WTC11 (cell line): ENCODE data around the gene SMIM38. TPM values are rescaled to one million over a fixed set of nuclear protein-coding genes. Genes with fewer than 3 reads are reported as not detected.

ENCODE experiments used
- ATAC-seq: fragments of 200-7000 bp; cut with Tn5 transposase; 2 replicates; pipeline ENCODE4 v1.10.0; 2021; ENCODE audit warnings: mild to moderate bottlenecking, moderate library complexity
- CTCF ChIA-PET: fragments of 300-600 bp; sonication (Branson Sonifier 250); formaldehyde crosslinking; loops from one replicate; lab custom pipeline; 2021; ENCODE audit warnings: antibody characterized with exemption; lab: Charles Lee
- POLR2A ChIA-PET: fragments of 350-600 bp; sonication (Branson Sonifier 250); formaldehyde crosslinking; loops from one replicate; lab custom pipeline; 2021; ENCODE audit warnings: antibody characterized with exemption; lab: Charles Lee
- DNase-seq: peaks from one replicate; pipeline ENCODE4 v3.0.0; 2021; ENCODE audit warnings: low spot score
- H3K27ac Mint-ChIP-seq: 2 replicates; pipeline ENCODE4 v1.8.0; 2021; ENCODE audit warnings: mixed read lengths
- H3K27me3 Mint-ChIP-seq: 2 replicates; pipeline ENCODE4 v1.8.0; 2021; ENCODE audit warnings: low read depth, mild to moderate bottlenecking, moderate library complexity, mixed read lengths
- H3K36me3 Mint-ChIP-seq: 2 replicates; pipeline ENCODE4 v1.8.0; 2021; ENCODE audit warnings: mixed read lengths
- H3K4me1 Mint-ChIP-seq: 2 replicates; pipeline ENCODE4 v1.8.0; 2022; ENCODE audit warnings: mixed read lengths
- H3K4me3 Mint-ChIP-seq: 2 replicates; pipeline ENCODE4 v1.8.0; 2021; ENCODE audit warnings: mild to moderate bottlenecking, moderate library complexity, mixed read lengths
- H3K9me3 Mint-ChIP-seq: 2 replicates; pipeline ENCODE4 v1.8.0; 2021; ENCODE audit warnings: mixed read lengths
- CREM ChIP-seq: sonication (generic); formaldehyde crosslinking; IDR thresholded peaks from 2 replicates; pipeline ENCODE4 v1.8.1; 2022; ENCODE audit warnings: mild to moderate bottlenecking, missing genetic modification reagents, moderate library complexity
- CTCF ChIP-seq: fragments of 200-600 bp; IDR thresholded peaks from 2 replicates; pipeline ENCODE4 v1.8.0; 2022; ENCODE audit warnings: antibody characterized with exemption
- EMX1 ChIP-seq: fragments of 250-450 bp; sonication (Bioruptor Pico); IDR thresholded peaks from 2 replicates; pipeline ENCODE4 v1.8.0; 2021; ENCODE audit warnings: mild to moderate bottlenecking
- ERG ChIP-seq: fragments of 250-450 bp; sonication (Bioruptor Pico); IDR thresholded peaks from 2 replicates; pipeline ENCODE4 v1.8.0; 2021; ENCODE audit warnings: mild to moderate bottlenecking
- GRHL2 ChIP-seq: fragments of 250-450 bp; sonication (Bioruptor Pico); IDR thresholded peaks from 2 replicates; pipeline ENCODE4 v1.8.0; 2022; ENCODE audit warnings: mild to moderate bottlenecking, moderate library complexity; ENCODE audit not compliant: insufficient replicate concordance, severe bottlenecking
- GTF2I ChIP-seq: fragments of 250-450 bp; sonication (Bioruptor Pico); conservative IDR thresholded peaks from 2 replicates; pipeline ENCODE4 v1.4.0; 2021; ENCODE audit warnings: mild to moderate bottlenecking
- IRF1 ChIP-seq: sonication (generic); formaldehyde crosslinking; IDR thresholded peaks from 2 replicates; pipeline ENCODE4 v1.8.0; 2023; ENCODE audit warnings: missing genetic modification reagents
- JAZF1 ChIP-seq: fragments of 250-450 bp; sonication (Bioruptor Pico); IDR thresholded peaks from 2 replicates; pipeline ENCODE4 v1.9.0; 2021; ENCODE audit warnings: moderate library complexity, mild to moderate bottlenecking, inconsistent platforms
- JUN ChIP-seq: sonication (generic); formaldehyde crosslinking; IDR thresholded peaks from 2 replicates; pipeline ENCODE4 v1.8.0; 2023; ENCODE audit warnings: mild to moderate bottlenecking, missing genetic modification reagents
- NR2C2 ChIP-seq: sonication (generic); formaldehyde crosslinking; IDR thresholded peaks from 2 replicates; pipeline ENCODE4 v1.8.0; 2022; ENCODE audit warnings: mild to moderate bottlenecking, missing genetic modification reagents
- PRRX2 ChIP-seq: fragments of 250-450 bp; sonication (Bioruptor Pico); IDR thresholded peaks from 2 replicates; pipeline ENCODE4 v1.8.0; 2021; ENCODE audit warnings: mild to moderate bottlenecking
- RELA ChIP-seq: sonication (generic); formaldehyde crosslinking; IDR thresholded peaks from 2 replicates; pipeline ENCODE4 v1.8.1; 2022; ENCODE audit warnings: missing genetic modification reagents, mild to moderate bottlenecking, borderline replicate concordance
- RORB ChIP-seq: fragments of 250-450 bp; sonication (Bioruptor Pico); IDR thresholded peaks from 2 replicates; pipeline ENCODE4 v1.9.0; 2021; ENCODE audit warnings: mild to moderate bottlenecking
- SMAD4 ChIP-seq: sonication (generic); formaldehyde crosslinking; IDR thresholded peaks from 2 replicates; pipeline ENCODE4 v1.8.0; 2022; ENCODE audit warnings: mild to moderate bottlenecking, missing genetic modification reagents
- SOX15 ChIP-seq: fragments of 250-450 bp; sonication (Bioruptor Pico); IDR thresholded peaks from 2 replicates; pipeline ENCODE4 v1.9.0; 2021; ENCODE audit warnings: mild to moderate bottlenecking
- TEAD1 ChIP-seq: sonication (generic); formaldehyde crosslinking; IDR thresholded peaks from 2 replicates; pipeline ENCODE4 v1.8.0; 2022; ENCODE audit warnings: mild to moderate bottlenecking, missing genetic modification reagents
- TEAD4 ChIP-seq: sonication (generic); formaldehyde crosslinking; IDR thresholded peaks from 2 replicates; pipeline ENCODE4 v1.8.0; 2022; ENCODE audit warnings: mild to moderate bottlenecking, missing genetic modification reagents
- ZBTB21 ChIP-seq: sonication (generic); formaldehyde crosslinking; IDR thresholded peaks from 2 replicates; pipeline ENCODE4 v1.8.1; 2023; ENCODE audit warnings: mild to moderate bottlenecking, missing genetic modification reagents, borderline replicate concordance
- ZNF232 ChIP-seq: sonication (generic); formaldehyde crosslinking; IDR thresholded peaks from 2 replicates; pipeline ENCODE4 v1.8.0; 2022; ENCODE audit warnings: mild to moderate bottlenecking, missing genetic modification reagents
- total RNA-seq: library from RNA; stranded (reverse); gene quantifications from 3 replicates; pipeline ENCODE4 v1.2.3, GENCODE V29; 2021
- TF ChIP-seq, protein P1 (sequence below): sonication (generic); formaldehyde crosslinking; IDR thresholded peaks from 2 replicates; pipeline ENCODE4 v1.8.1; 2023; ENCODE audit warnings: mild to moderate bottlenecking, missing genetic modification reagents
- TF ChIP-seq, protein P2 (sequence below): fragments of 250-450 bp; sonication (Bioruptor Pico); IDR thresholded peaks from 2 replicates; pipeline ENCODE4 v1.9.0; 2021; ENCODE audit warnings: mild to moderate bottlenecking
- TF ChIP-seq, protein P3 (sequence below): sonication (generic); formaldehyde crosslinking; IDR thresholded peaks from 2 replicates; pipeline ENCODE4 v1.8.0; 2022; ENCODE audit warnings: mild to moderate bottlenecking, missing genetic modification reagents
- TF ChIP-seq, protein P4 (sequence below): sonication (generic); formaldehyde crosslinking; IDR thresholded peaks from 2 replicates; pipeline ENCODE4 v1.8.0; 2023; ENCODE audit warnings: missing genetic modification reagents, mild to moderate bottlenecking, borderline replicate concordance

Gene SMIM38
- total RNA-seq, 1 experiment from 2014 or later, result 0.39 TPM

GRCh38 chr11:69193629-69194028, 37.9 kb downstream of the SMIM38 start (continued):
- no peak for TF ChIP-seq CTCF
- TF ChIP-seq IRF1 (CRISPR knock-in tag), result no peak

- H3K4me1 Mint-ChIP-seq, result peaks cover 5% of the 10 kb centered on the region
- peaks cover 20% of the 10 kb centered on the region for H3K9me3 Mint-ChIP-seq
- H3K4me3 Mint-ChIP-seq, result no peak overlapping the region
- ChIA-PET POLR2A (no interaction called here), CTCF (no interaction called here)
- H3K36me3 Mint-ChIP-seq, result no peaks in the 10 kb centered on the region
- no peaks in the 10 kb centered on the region; the same call in 1 of the 2 replicates for H3K27me3 Mint-ChIP-seq
- ATAC-seq, result no peak
- no peak for DNase-seq
- no peak overlapping the region for H3K27ac Mint-ChIP-seq
- TF ChIP-seq CTCF (no peak), TEAD1 (CRISPR knock-in tag) (no peak), JUN (no peak), CREM (CRISPR knock-in tag) (no peak), JAZF1 (no peak), TEAD4 (CRISPR knock-in tag) (no peak), EMX1 (CRISPR knock-in tag) (no peak), SOX15 (CRISPR knock-in tag) (no peak), ZBTB21 (CRISPR knock-in tag) (no peak), RORB (CRISPR knock-in tag) (no peak), ZNF232 (CRISPR knock-in tag) (no peak), ERG (CRISPR knock-in tag) (no peak)
- TF ChIP-seq, protein P1, sequence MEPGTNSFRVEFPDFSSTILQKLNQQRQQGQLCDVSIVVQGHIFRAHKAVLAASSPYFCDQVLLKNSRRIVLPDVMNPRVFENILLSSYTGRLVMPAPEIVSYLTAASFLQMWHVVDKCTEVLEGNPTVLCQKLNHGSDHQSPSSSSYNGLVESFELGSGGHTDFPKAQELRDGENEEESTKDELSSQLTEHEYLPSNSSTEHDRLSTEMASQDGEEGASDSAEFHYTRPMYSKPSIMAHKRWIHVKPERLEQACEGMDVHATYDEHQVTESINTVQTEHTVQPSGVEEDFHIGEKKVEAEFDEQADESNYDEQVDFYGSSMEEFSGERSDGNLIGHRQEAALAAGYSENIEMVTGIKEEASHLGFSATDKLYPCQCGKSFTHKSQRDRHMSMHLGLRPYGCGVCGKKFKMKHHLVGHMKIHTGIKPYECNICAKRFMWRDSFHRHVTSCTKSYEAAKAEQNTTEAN (CRISPR knock-in tag), result no peak
- TF ChIP-seq, protein P2, sequence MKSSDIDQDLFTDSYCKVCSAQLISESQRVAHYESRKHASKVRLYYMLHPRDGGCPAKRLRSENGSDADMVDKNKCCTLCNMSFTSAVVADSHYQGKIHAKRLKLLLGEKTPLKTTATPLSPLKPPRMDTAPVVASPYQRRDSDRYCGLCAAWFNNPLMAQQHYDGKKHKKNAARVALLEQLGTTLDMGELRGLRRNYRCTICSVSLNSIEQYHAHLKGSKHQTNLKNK (CRISPR knock-in tag), result no peak
- TF ChIP-seq, protein P3, sequence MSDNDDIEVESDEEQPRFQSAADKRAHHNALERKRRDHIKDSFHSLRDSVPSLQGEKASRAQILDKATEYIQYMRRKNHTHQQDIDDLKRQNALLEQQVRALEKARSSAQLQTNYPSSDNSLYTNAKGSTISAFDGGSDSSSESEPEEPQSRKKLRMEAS (CRISPR knock-in tag), result no peak
These were observed 38.7 kb downstream of the SMIM38 start for GRCh38 chr11:69194396-69194795.

DNA sequence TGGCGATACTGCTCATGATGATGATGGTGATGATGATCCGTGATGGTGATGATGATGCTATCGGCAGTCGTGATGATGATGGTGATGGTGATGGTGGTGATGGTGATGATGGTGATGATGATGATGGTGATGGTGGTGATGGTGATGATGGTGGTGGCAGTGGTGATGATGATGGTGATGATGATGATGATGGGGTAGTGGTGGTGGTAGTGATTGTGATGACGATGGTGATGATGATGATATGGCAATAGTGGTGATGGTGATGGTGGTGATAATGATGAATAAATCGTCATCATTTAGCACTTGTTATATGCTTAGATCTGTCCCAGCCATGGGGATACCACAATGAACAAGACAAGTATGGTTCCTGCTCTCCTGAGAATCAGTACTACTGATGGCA, 39.2 kb downstream of the SMIM38 start:
- no peak overlapping the region for H3K27ac Mint-ChIP-seq
- no peak for ATAC-seq
- ChIA-PET CTCF (no interaction called here), POLR2A (no interaction called here)
- no peaks in the 10 kb centered on the region for H3K36me3 Mint-ChIP-seq
- peaks cover 7% of the 10 kb centered on the region for H3K4me1 Mint-ChIP-seq
- DNase-seq, result no peak
- peaks cover 18% of the 10 kb centered on the region for H3K9me3 Mint-ChIP-seq
- no peaks in the 10 kb centered on the region; the same call in 1 of the 2 replicates for H3K27me3 Mint-ChIP-seq
- H3K4me3 Mint-ChIP-seq, result no peak overlapping the region
- TF ChIP-seq GRHL2 (CRISPR knock-in tag) (no peak), EMX1 (CRISPR knock-in tag) (no peak), SMAD4 (CRISPR knock-in tag) (no peak), GTF2I (CRISPR knock-in tag) (no peak), PRRX2 (no peak), RELA (CRISPR knock-in tag) (no peak), NR2C2 (CRISPR knock-in tag) (no peak)
- TF ChIP-seq, protein P4, sequence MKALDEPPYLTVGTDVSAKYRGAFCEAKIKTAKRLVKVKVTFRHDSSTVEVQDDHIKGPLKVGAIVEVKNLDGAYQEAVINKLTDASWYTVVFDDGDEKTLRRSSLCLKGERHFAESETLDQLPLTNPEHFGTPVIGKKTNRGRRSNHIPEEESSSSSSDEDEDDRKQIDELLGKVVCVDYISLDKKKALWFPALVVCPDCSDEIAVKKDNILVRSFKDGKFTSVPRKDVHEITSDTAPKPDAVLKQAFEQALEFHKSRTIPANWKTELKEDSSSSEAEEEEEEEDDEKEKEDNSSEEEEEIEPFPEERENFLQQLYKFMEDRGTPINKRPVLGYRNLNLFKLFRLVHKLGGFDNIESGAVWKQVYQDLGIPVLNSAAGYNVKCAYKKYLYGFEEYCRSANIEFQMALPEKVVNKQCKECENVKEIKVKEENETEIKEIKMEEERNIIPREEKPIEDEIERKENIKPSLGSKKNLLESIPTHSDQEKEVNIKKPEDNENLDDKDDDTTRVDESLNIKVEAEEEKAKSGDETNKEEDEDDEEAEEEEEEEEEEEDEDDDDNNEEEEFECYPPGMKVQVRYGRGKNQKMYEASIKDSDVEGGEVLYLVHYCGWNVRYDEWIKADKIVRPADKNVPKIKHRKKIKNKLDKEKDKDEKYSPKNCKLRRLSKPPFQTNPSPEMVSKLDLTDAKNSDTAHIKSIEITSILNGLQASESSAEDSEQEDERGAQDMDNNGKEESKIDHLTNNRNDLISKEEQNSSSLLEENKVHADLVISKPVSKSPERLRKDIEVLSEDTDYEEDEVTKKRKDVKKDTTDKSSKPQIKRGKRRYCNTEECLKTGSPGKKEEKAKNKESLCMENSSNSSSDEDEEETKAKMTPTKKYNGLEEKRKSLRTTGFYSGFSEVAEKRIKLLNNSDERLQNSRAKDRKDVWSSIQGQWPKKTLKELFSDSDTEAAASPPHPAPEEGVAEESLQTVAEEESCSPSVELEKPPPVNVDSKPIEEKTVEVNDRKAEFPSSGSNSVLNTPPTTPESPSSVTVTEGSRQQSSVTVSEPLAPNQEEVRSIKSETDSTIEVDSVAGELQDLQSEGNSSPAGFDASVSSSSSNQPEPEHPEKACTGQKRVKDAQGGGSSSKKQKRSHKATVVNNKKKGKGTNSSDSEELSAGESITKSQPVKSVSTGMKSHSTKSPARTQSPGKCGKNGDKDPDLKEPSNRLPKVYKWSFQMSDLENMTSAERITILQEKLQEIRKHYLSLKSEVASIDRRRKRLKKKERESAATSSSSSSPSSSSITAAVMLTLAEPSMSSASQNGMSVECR (CRISPR knock-in tag), result no peak
